NCI-H1417 (cell line): ENCODE data around the gene FARS2.

Source experiments
- DNase-seq, 3 experiments: peaks; one replicate each; lab custom pipeline; 2025; lab: John Stamatoyannopoulos, UW

FARS2 gene

GRCh38 chr6:5580736-5581581 lies 319.6 kb downstream of the FARS2 start:
- peak in 1 of 3 experiments; percentile 19 for DNase-seq

- DNase-seq = no peak
Observed at GRCh38 chr6:5582762-5583161, 321.4 kb downstream of the FARS2 start.

GRCh38 chr6:5583528-5583927 lies 322.2 kb downstream of the FARS2 start:
- no peak for DNase-seq

GRCh38 chr6:5584078-5584482 lies 322.8 kb downstream of the FARS2 start:
- DNase-seq = no peak

- DNase-seq = no peak
Observed at GRCh38 chr6:5587648-5588047, 326.3 kb downstream of the FARS2 start.

- DNase-seq = no peak
Observed at GRCh38 chr6:5589422-5590141, 328.3 kb downstream of the FARS2 start.

GRCh38 chr6:5590187-5590586 lies 328.9 kb downstream of the FARS2 start:
- DNase-seq = no peak

- DNase-seq = no peak
Observed at GRCh38 chr6:5592886-5593519, 331.7 kb downstream of the FARS2 start.

GRCh38 chr6:5595184-5595583 lies 333.9 kb downstream of the FARS2 start:
- DNase-seq = no peak

- no peak for DNase-seq
Observed at GRCh38 chr6:5597413-5597812, 336.1 kb downstream of the FARS2 start.

- no peak for DNase-seq
Observed at GRCh38 chr6:5598123-5598522, 336.8 kb downstream of the FARS2 start.

- no peak for DNase-seq
Observed at GRCh38 chr6:5599127-5599526, 337.8 kb downstream of the FARS2 start.

- DNase-seq = no peak
Observed at GRCh38 chr6:5605937-5606336, 344.6 kb downstream of the FARS2 start.

GRCh38 chr6:5606546-5606945 lies 345.2 kb downstream of the FARS2 start:
- DNase-seq = peak in 1 of 3 experiments; percentile 10

GRCh38 chr6:5610640-5611039 lies 349.3 kb downstream of the FARS2 start:
- DNase-seq = no peak

- no peak for DNase-seq
Observed at GRCh38 chr6:5617179-5617578, 355.9 kb downstream of the FARS2 start.

- no peak for DNase-seq
Observed at GRCh38 chr6:5619249-5619648, 357.9 kb downstream of the FARS2 start.

- DNase-seq = no peak
Observed at GRCh38 chr6:5622276-5623005, 361.1 kb downstream of the FARS2 start.

- DNase-seq = no peak
Observed at GRCh38 chr6:5623769-5624168, 362.5 kb downstream of the FARS2 start.

- DNase-seq = no peak
Observed at GRCh38 chr6:5624256-5624655, 362.9 kb downstream of the FARS2 start.

- DNase-seq = no peak
Observed at GRCh38 chr6:5626727-5627426, 365.6 kb downstream of the FARS2 start.

GRCh38 chr6:5630636-5631035 lies 369.3 kb downstream of the FARS2 start:
- DNase-seq = no peak
